Epithelial cell of esophagus (primary cell): Measurements from ENCODE around the gene TIMM44.

ENCODE experiments used
- DNase-seq: peaks from one replicate; pipeline ENCODE4 v3.0.0; 2010; ENCODE audit warnings: low read depth
- H3K4me3 ChIP-seq: 2 replicates; pipeline ENCODE4 v1.5.1; 2011; ENCODE audit warnings: mild to moderate bottlenecking, low read length, control low read depth
- TF ChIP-seq, protein P1 (sequence below): IDR thresholded peaks from 2 replicates; pipeline ENCODE4 v1.5.1; 2011; ENCODE audit warnings: low read depth, mild to moderate bottlenecking, low read length, control low read depth, inconsistent platforms; ENCODE audit not compliant: insufficient read depth; ENCODE audit errors: missing control alignments

Gene TIMM44, protein sequence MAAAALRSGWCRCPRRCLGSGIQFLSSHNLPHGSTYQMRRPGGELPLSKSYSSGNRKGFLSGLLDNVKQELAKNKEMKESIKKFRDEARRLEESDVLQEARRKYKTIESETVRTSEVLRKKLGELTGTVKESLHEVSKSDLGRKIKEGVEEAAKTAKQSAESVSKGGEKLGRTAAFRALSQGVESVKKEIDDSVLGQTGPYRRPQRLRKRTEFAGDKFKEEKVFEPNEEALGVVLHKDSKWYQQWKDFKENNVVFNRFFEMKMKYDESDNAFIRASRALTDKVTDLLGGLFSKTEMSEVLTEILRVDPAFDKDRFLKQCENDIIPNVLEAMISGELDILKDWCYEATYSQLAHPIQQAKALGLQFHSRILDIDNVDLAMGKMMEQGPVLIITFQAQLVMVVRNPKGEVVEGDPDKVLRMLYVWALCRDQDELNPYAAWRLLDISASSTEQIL

DNA sequence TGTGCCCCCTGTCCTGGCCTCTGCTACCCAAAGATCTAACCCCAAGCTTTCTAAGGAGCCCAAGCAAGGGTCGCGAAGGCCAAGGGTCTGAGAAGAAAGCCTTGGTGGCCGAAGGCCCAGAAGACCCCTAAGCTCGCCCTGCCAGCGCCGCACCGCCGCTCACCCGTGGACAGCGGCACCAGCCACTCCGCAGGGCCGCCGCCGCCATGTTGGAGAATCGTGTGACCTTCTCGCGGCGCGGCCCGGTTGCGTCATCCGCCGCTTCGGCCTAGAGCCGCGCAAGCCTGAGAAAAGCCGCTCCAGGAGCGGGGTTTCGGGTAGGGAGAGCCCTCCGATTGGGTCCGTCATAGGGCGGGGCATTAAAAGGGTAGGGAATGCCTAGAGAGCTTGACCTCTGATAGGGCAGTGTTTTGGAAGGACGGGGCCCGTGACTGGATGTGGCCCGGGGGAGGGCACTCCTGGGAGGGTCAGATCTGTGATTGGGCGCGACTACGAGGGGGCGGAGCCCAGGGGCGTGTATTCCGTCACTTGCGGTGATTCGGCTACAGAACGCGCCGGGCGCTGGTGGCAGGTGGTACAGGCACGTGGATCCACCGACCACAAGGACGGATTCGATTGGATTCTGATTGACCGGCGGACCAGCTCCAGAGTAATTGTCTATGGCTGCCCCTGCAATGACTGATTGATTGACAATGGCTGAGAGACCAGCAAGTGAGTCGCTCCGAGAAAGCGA, at the start of gene TIMM44:
TIMM44 (minus strand) TSS at position 223 of the 733 bp plus-strand sequence; CDS start at position 208, 15 bp downstream.
- H3K4me3 ChIP-seq, result peak within 1 kb of the TSS; percentile 96
- TF ChIP-seq, protein P1, sequence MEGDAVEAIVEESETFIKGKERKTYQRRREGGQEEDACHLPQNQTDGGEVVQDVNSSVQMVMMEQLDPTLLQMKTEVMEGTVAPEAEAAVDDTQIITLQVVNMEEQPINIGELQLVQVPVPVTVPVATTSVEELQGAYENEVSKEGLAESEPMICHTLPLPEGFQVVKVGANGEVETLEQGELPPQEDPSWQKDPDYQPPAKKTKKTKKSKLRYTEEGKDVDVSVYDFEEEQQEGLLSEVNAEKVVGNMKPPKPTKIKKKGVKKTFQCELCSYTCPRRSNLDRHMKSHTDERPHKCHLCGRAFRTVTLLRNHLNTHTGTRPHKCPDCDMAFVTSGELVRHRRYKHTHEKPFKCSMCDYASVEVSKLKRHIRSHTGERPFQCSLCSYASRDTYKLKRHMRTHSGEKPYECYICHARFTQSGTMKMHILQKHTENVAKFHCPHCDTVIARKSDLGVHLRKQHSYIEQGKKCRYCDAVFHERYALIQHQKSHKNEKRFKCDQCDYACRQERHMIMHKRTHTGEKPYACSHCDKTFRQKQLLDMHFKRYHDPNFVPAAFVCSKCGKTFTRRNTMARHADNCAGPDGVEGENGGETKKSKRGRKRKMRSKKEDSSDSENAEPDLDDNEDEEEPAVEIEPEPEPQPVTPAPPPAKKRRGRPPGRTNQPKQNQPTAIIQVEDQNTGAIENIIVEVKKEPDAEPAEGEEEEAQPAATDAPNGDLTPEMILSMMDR, result no peak
- peak; percentile 100 for DNase-seq

DNA sequence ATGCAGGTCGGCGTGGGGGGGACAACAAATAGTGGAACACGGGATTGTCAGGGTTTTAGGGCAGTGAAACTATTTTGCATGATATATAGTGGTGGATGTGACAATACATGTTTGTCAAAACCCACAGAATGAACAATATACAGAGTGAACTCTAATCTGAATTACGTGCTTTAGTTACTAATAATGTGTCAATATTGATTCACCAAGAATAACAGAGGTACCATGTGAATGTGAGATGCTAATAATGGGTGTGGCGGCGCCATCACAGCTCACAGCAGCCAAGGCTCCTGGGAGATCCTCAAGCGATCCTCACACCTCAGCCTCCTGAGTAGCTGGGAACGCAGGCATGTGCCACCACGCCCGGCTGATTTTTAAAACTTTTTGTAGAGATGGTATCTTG, 49.1 kb upstream of the TIMM44 start:
- peak; percentile 62 for DNase-seq
- TF ChIP-seq, protein P1, result no peak
- no peak overlapping the region for H3K4me3 ChIP-seq

DNA sequence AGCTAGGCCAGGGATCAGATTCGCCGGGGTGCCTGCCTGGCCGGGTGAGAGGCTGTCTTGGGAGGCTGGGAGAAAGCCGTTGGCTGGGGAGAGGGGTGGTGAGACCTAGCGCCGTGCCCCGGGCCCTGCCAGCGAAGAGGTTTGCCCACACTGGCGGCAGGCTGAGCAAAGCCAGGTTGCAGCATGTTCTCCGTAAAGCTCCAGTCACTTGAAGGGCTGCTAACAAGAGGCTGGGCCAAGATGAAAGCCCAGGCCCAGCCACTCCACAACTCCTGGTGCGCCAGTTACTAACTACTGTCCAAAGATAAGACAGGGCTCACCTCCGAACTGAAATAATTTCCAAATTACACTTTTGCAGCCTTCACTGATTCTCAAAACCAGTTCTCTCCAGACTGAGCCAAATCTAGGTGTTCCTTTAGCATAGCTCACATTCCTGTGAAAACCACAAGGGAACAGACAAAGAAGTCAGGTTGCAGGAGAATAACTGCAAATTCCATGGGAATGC, 45.7 kb upstream of the TIMM44 start:
- TF ChIP-seq, protein P1, result no peak
- H3K4me3 ChIP-seq, result no peak overlapping the region
- DNase-seq, result peak; percentile 52

DNA sequence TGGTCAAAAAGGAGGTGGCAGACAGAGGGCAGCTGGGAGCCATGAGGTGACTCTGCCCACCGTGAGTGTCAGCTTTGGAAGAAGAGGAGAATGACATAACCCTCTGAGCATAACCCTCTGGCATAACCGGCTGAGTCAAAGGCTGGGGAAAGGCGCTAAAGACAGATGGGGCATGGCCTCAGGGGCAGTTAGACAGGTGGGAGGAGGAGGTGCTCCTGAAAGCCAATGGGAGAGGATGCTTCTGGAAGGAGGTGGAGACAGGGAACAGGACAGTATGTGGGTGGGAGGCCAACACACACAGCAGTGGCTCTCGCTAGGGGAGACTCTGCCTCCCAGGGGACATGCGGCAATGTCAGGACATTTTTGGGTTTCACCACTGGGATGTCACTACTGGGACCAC, 44.8 kb upstream of the TIMM44 start:
- H3K4me3 ChIP-seq, result no peak overlapping the region
- peak; percentile 61 for DNase-seq
- TF ChIP-seq, protein P1, result no peak

DNA sequence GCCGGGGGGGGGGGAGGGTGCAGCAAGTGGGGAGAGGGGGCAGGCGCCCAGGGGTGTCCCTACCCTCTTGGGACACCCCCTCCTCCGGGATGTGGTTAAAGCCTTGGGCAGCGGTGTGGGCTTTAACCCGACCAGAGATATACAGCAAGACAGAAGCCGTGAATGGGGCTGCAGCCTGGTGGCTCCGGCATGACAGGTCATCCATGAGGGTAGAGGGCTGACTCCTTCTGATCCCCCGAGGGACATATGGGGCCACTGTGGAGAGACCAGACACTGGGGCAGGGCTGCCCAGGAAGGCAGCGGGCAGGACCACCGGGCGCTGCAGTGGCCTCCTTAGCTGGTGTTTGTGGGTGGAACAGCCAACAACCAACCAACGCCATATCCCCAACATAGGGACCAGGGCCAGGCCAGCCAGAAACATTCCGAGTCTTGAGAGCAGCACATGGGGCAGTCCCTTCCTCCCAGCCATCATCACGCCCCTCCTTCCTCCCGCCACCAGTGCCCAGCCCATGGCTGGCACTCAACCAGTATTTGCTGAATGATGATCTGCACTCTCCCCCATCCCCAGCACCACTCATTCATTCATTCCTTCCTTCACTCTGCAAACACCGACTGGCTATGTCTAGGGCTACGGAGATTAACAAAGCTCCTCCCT, 43.8 kb upstream of the TIMM44 start:
- TF ChIP-seq, protein P1, result no peak
- no peak overlapping the region for H3K4me3 ChIP-seq

DNA sequence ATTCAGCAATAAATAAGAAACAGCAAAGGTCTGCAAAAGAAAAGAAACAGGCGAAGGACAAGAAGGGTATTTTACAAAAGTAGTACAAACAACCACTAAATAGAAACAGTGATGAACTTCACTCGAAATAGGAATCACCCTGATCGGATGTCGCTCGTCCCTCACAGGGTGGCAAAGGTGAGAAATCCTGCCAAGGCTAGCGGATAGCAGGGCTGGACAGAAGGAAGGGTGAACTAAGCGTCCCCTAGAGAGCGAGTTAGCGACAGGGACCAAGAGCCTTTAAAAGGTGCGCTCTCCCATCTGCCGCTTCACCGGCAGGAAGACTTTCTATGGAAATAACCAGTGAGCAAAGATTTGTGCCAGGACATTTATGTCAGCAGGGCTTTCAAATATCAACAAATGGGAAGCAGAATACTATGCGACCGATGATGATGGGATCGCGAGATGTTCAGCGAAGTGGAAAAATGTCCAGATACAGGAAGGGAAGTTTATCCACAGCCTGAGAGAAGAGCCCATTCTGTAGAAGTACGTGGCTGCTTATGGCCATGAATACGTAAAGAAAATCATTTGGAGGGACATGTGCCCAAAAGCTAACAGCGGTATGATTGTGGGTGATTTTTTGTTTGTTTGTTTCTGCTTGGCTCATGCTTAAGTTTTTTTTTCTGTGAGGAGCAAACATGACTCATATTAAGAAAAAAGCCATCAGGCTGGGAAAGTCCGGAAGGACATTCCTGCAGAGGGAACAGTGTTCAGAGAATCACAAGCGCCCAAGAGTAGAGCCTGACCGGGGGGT, 43.1 kb upstream of the TIMM44 start:
- no peak overlapping the region for H3K4me3 ChIP-seq
- peak; percentile 73 for DNase-seq
- TF ChIP-seq, protein P1, result no peak

More for the DNA sequence above, 43.8 kb upstream of the TIMM44 start:
- DNase-seq, result no peak
